HG02571 (cell line): ENCODE measurements around the gene POMT2.
"Not testable (repeated sequence)": the region's sequence is repeated elsewhere in the genome, so short reads cannot be mapped to it uniquely, and the experiment has no call there.

Experiments used
- ATAC-seq: cut with Tn5 transposase; IDR thresholded peaks from one replicate; pipeline ENCODE4 v1.9.1; 2021; ENCODE audit warnings: mild to moderate bottlenecking, moderate library complexity; ENCODE audit not compliant: unreplicated experiment

Gene POMT2, protein sequence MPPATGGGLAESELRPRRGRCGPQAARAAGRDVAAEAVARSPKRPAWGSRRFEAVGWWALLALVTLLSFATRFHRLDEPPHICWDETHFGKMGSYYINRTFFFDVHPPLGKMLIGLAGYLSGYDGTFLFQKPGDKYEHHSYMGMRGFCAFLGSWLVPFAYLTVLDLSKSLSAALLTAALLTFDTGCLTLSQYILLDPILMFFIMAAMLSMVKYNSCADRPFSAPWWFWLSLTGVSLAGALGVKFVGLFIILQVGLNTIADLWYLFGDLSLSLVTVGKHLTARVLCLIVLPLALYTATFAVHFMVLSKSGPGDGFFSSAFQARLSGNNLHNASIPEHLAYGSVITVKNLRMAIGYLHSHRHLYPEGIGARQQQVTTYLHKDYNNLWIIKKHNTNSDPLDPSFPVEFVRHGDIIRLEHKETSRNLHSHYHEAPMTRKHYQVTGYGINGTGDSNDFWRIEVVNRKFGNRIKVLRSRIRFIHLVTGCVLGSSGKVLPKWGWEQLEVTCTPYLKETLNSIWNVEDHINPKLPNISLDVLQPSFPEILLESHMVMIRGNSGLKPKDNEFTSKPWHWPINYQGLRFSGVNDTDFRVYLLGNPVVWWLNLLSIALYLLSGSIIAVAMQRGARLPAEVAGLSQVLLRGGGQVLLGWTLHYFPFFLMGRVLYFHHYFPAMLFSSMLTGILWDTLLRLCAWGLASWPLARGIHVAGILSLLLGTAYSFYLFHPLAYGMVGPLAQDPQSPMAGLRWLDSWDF

GRCh38 chr14:77320238-77320935, at the start of gene POMT2:
TSS of gene POMT2 (minus strand) at chr14:77320883. CDS start at chr14:77320681, 202 bp downstream.
- ATAC-seq = peak; percentile 66

DNA sequence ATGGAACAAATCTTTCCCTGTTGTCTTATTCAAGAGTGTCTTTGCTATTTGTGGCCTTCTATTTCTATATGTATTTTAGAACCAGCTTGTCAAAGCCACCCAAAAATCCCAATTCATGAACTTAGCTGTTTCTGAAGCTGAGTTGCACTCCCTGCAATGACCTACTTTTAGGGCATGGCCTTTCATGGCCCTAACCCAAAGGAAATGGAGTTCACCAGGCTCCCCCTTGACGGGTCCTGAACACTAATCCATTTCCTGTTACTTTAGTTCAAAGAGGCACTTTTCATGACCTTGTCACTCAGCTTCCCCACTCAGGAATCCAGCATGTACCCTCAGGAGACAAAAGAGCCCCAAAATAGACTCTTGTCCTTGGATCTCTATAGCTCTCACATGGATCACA, 48.6 kb upstream of the POMT2 start:
- ATAC-seq = no peak

DNA sequence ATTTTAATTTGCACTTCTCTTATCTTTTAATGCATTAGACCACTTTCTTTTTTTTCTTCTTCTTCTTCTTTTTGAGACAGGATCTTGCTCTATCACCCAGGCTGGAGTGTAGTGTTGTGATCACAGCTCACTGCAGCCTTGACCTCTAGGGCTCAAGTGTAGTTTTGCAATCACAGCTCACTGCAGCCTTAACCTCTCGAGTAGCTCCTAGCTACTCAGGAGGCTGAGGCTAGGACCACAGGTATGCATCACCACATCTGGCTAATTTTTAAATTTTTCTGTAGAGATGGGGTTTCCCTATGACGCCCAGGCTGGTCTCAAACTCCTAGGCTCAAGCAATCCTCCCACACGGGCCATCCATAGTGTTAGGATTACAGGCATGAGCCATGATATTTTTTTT, 43.5 kb upstream of the POMT2 start:
- no peak for ATAC-seq

DNA sequence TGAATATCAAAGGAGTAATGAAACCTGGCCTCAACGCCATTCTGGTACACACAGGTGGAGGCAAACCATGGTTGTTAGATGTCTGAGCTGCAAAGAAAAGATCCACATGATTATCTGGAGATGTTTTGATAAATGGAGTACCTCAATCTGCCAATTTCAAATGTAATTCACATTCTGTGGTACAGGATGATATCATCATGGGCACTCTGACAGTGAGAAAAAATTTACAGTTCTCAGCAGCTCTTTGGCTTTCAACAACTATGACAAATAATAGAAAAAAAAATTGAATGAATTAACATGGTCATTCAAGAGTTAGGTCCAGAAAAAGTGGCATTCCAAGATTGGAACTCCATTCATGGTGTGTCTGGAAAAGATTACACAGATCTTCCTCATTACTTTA, 38.9 kb upstream of the POMT2 start:
- no peak for ATAC-seq

- ATAC-seq = no peak
Measured at GRCh38 chr14:77356899-77357298, 36.2 kb upstream of the POMT2 start.

DNA sequence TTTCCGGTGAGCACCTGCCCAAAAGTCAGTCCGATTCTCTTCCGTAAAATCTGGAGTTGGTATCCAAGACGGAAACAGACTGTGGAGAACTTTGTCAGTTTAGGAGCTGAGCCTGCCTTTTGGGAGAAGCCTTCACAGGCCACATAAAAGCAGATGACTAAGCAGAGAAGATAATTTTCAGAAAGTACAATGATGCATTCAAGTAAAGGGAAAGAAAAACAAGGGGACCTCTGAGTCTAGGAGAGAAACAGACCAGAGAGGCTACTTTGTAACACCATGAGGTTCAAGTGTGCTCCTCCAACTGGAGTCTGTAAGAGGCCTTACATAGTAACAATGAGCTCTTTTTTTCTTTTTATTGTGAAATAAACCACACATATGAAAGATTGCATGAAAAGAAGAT, 35.1 kb upstream of the POMT2 start:
- ATAC-seq = no peak

DNA sequence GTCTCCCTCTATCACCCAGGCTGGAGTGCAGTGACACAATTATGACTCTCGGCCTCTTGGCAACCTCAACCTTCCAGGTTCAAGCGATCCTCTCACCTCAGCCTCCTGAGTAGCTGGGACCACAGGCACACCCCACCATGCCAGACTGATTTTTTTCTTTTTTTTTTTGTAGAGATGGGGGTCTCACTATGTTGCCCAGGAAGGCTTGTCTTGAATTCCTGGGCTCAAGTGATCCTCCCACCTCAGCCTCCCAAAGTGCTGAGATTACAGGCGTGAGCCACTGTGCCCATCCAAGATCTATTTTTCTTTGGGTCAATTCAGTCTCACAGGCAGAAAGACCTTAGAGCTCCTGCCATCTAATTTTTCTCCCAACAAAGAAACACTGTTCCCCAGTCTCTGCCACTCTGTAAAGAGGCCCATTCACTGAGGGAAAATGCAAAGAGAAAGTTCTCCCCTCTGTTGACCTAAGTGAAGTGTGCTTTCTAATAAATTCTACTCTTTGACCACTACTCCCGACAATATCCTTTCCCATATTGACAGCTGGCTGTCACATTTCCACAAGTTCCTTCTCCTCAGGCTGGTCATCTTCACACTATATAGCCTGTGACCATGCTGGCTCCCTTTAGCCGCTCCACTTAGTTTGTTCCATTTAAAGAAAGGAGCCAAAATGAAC, 32.9 kb upstream of the POMT2 start:
- ATAC-seq = no peak

- ATAC-seq = no peak
Measured at GRCh38 chr14:77347751-77348150, 27.1 kb upstream of the POMT2 start.

DNA sequence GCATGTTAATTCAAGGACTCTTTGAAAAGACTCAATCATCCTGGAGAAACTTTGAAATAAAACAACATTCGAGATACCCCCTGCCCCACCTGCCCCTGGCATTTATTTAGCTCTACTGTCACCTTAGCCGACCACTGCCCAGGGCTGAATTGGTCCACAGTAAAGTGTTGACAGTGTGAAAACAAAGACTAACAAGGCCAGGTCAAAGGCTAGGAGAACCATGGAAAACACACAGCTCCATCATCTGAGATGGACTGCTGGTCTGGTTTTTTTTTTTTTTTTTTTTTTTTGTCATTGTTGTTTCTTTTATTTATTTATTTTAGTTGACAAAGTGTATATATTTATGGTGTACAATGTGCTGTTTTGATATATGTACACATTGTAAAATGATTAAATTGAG, 25.8 kb upstream of the POMT2 start:
- no peak for ATAC-seq

DNA sequence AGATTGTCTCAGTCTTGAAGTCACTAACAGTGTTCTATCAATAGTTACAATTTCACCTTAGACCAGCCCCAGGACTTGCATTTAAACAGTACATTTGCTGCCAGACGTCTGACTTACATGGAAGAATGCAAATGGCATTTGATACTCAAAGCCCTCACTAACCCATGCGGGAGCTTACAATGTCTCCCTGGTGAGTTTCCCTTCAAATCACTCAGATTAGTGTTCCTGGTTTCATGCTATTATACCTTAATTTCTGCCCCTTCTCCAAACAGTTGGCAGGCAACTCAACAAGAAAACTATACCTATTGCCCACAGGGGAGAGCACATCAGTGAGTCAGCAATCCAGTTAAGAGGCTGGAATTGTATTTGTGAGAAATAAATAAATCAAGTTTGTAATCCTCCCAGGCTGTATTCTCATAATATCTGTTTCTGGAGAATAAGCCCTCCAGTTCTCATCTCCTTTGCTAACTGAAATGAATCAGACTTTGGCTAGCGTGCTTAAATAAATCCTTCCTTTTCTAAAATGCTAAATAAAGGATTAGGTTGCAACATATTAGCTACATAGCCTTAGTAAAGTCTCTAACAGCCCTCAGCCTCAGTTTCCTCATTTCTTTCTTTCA, 23.8 kb upstream of the POMT2 start:
- ATAC-seq = no peak

- no peak for ATAC-seq
Measured at GRCh38 chr14:77343662-77344061, 23.0 kb upstream of the POMT2 start.

GRCh38 chr14:77342726-77343397, 22.2 kb upstream of the POMT2 start:
- ATAC-seq = no peak

- ATAC-seq = no peak
Measured at GRCh38 chr14:77340389-77340788, 19.7 kb upstream of the POMT2 start.

GRCh38 chr14:77339407-77339806, 18.7 kb upstream of the POMT2 start:
- ATAC-seq = no peak

- no peak for ATAC-seq
Measured at GRCh38 chr14:77338302-77338701, 17.6 kb upstream of the POMT2 start.

- no peak for ATAC-seq
Measured at GRCh38 chr14:77337880-77338279, 17.2 kb upstream of the POMT2 start.

- ATAC-seq = not testable (repeated sequence)
Measured at GRCh38 chr14:77337255-77337654, 16.6 kb upstream of the POMT2 start.

GRCh38 chr14:77335576-77335975, 14.9 kb upstream of the POMT2 start:
- no peak for ATAC-seq

DNA sequence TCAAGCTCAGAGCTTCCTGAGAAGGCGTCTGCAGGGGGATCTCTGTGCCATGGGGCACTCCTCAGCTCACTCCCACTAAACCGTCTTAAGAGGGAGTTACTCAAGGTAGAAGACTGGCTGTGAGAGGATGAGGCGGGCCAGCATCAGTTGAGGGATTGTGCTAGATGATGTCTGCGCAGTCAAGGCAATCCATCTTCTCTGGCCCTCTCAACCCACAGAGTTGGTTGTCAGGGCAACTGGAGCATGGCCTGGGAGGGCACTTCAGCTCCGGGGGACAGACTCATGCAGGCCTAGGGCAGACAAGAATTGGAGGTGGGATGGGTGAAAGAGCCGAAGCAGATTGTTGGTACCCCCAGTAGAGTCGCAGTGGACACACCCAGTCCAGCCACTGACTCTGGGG, 9.2 kb upstream of the POMT2 start:
- ATAC-seq = no peak

DNA sequence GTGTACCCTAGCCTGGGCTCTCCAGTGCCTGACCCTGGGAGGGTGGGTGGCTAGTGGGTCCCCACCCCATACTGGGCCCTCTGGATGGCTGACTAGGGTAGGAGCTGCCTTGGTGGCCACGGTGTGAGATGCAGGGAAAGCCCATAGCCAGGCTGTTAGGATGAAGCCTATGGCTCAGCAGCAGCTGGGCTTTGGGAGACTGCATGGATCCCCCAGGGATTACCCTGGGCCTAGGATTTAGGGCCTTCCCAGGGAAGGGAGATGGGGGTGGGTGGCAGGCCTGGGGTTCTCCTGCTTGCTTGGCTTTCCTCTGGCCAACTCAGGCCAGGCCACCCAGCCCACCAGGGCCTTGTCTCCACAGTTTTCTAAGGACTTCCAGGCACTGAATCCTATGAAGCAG, 6.4 kb upstream of the POMT2 start:
- ATAC-seq = no peak
